RWPE2 (cell line): ENCODE data around the gene ELP1.
"Not testable (repeated sequence)": the region's sequence is repeated elsewhere in the genome, so short reads cannot be mapped to it uniquely, and the experiment has no call there.

Source experiments
- ATAC-seq: fragments of 200-7000 bp; cut with Tn5 transposase; 3 replicates; pipeline ENCODE4 v1.9.1; 2021; ENCODE audit warnings: low read depth
- DNase-seq: peaks from one replicate; pipeline ENCODE4 v3.0.0-alpha.2; 2020; ENCODE audit warnings: low spot score
- H3K27ac ChIP-seq: fragments of 450-650 bp; 2 replicates; pipeline ENCODE4 v1.5.1; 2017; ENCODE audit warnings: mild to moderate bottlenecking; ENCODE audit not compliant: poor library complexity, severe bottlenecking
- H3K27me3 ChIP-seq: fragments of 250-450 bp; sonication (Bioruptor Pico); 2 replicates; pipeline ENCODE4 v1.5.1; 2021; ENCODE audit warnings: mild to moderate bottlenecking, moderate library complexity; ENCODE audit not compliant: insufficient read depth, poor library complexity, severe bottlenecking
- H3K36me3 ChIP-seq: fragments of 250-450 bp; sonication (Bioruptor Pico); 2 replicates; pipeline ENCODE4 v1.5.1; 2020; ENCODE audit warnings: low read depth, mild to moderate bottlenecking, moderate library complexity
- H3K4me1 ChIP-seq: fragments of 250-450 bp; sonication (Bioruptor Pico); 2 replicates; pipeline ENCODE4 v1.5.1; 2021; ENCODE audit warnings: mild to moderate bottlenecking, moderate library complexity; ENCODE audit not compliant: insufficient read depth, poor library complexity, severe bottlenecking
- H3K4me3 ChIP-seq: fragments of 250-450 bp; sonication (Bioruptor Pico); 2 replicates; pipeline ENCODE4 v1.5.1; 2021; ENCODE audit warnings: mild to moderate bottlenecking, moderate library complexity; ENCODE audit not compliant: severe bottlenecking
- H3K9me3 ChIP-seq: fragments of 250-450 bp; sonication (Bioruptor Pico); 2 replicates; pipeline ENCODE4 v1.5.1; 2021; ENCODE audit warnings: mild to moderate bottlenecking, moderate library complexity; ENCODE audit not compliant: severe bottlenecking
- CTCF ChIP-seq: fragments of 450-650 bp; IDR thresholded peaks from one replicate; pipeline ENCODE4 v1.5.1; 2017; ENCODE audit warnings: mild to moderate bottlenecking, moderate library complexity; ENCODE audit not compliant: poor library complexity, severe bottlenecking

Gene ELP1

GRCh38 chr9:108933231-108933717 lies 650 bp downstream of the ELP1 start:
- Histone ChIP-seq H3K27ac (peak overlapping the region; percentile 45), H3K4me3 (peak overlapping the region; percentile 96), H3K4me1 (peaks cover 9% of the 10 kb centered on the region), H3K9me3 (no peaks in the 10 kb centered on the region), H3K36me3 (peaks cover 32% of the 10 kb centered on the region), H3K27me3 (no peaks in the 10 kb centered on the region)
- DNase-seq: no peak
- no peak for ATAC-seq
- no peak for TF ChIP-seq CTCF

GRCh38 chr9:108928386-108928785 lies 5.5 kb downstream of the ELP1 start:
- ATAC-seq (no peak), DNase-seq (no peak)
- no peak for TF ChIP-seq CTCF
- Histone ChIP-seq H3K27ac (no peak overlapping the region), H3K36me3 (peaks cover 68% of the 10 kb centered on the region), H3K4me1 (peaks cover 6% of the 10 kb centered on the region), H3K27me3 (no peaks in the 10 kb centered on the region), H3K4me3 (no peak overlapping the region), H3K9me3 (no peaks in the 10 kb centered on the region)

- Histone ChIP-seq H3K27ac (no peak overlapping the region), H3K36me3 (peaks cover 91% of the 10 kb centered on the region), H3K4me1 (no peaks in the 10 kb centered on the region), H3K4me3 (no peak overlapping the region), H3K9me3 (no peaks in the 10 kb centered on the region), H3K27me3 (no peaks in the 10 kb centered on the region)
- DNase-seq: no peak
- ATAC-seq: no peak
- TF ChIP-seq CTCF: no peak
These were observed 9.5 kb downstream of the ELP1 start for GRCh38 chr9:108924466-108924865.

GRCh38 chr9:108921200-108921599 lies 12.7 kb downstream of the ELP1 start:
- H3K4me3 ChIP-seq: no peak overlapping the region
- DNase-seq (no peak), ATAC-seq (no peak)
- H3K27ac ChIP-seq: no peak overlapping the region
- H3K36me3 ChIP-seq: peaks cover 91% of the 10 kb centered on the region
- no peaks in the 10 kb centered on the region for H3K9me3 ChIP-seq
- H3K27me3 ChIP-seq: no peaks in the 10 kb centered on the region
- no peaks in the 10 kb centered on the region for H3K4me1 ChIP-seq
- TF ChIP-seq CTCF: no peak

- H3K4me1 ChIP-seq, H3K4me3 ChIP-seq, DNase-seq, ATAC-seq, H3K27ac ChIP-seq, H3K27me3 ChIP-seq, H3K9me3 ChIP-seq: not testable (repeated sequence)
- H3K36me3 ChIP-seq: peaks cover 91% of the 10 kb centered on the region
These were observed 13.5 kb downstream of the ELP1 start for GRCh38 chr9:108920401-108920800.
